Measurements from ENCODE around the gene MTRF1. TPM values are rescaled to one million over a fixed set of nuclear protein-coding genes. Genes with fewer than 3 reads are reported as not detected.

MTRF1 gene
- total RNA-seq (2014; rRNA removed; shearing (Covaris generic)) = 12.6 and 13.9 TPM in 2 replicates

GRCh38 chr13:41263261-41263971 lies at the start of gene MTRF1:
Gene MTRF1, minus strand, starts transcription at chr13:41263576. Its CDS starts 2,669 bp downstream, at chr13:41260907.
- peak; percentile 78 for DNase-seq (ENCODE audit: low read depth)

- no peak for DNase-seq (ENCODE audit: low read depth)
Measured at GRCh38 chr13:41313117-41313516, 49.7 kb upstream of the MTRF1 start.

- DNase-seq (ENCODE audit: low read depth) = peak; percentile 48
Measured at GRCh38 chr13:41312176-41312500, 48.8 kb upstream of the MTRF1 start.

GRCh38 chr13:41311406-41312175 lies 48.2 kb upstream of the MTRF1 start:
- DNase-seq (ENCODE audit: low read depth) = peak; percentile 32

GRCh38 chr13:41310963-41311405 lies 47.6 kb upstream of the MTRF1 start, which contains the start of gene NAA16:
Gene NAA16, plus strand, starts transcription at chr13:41311267. Its CDS starts 262 bp downstream, at chr13:41311529.
- DNase-seq (ENCODE audit: low read depth) = peak; percentile 92

- no peak for DNase-seq (ENCODE audit: low read depth)
Measured at GRCh38 chr13:41307884-41308640, 44.7 kb upstream of the MTRF1 start.

- DNase-seq (ENCODE audit: low read depth) = no peak
Measured at GRCh38 chr13:41306271-41307145, 43.1 kb upstream of the MTRF1 start.

GRCh38 chr13:41304551-41304950 lies 41.2 kb upstream of the MTRF1 start:
- no peak for DNase-seq (ENCODE audit: low read depth)

GRCh38 chr13:41302743-41303142 lies 39.4 kb upstream of the MTRF1 start:
- no peak for DNase-seq (ENCODE audit: low read depth)

GRCh38 chr13:41299316-41300094 lies 36.1 kb upstream of the MTRF1 start:
- no peak for DNase-seq (ENCODE audit: low read depth)

- DNase-seq (ENCODE audit: low read depth) = no peak
Measured at GRCh38 chr13:41296879-41297646, 33.7 kb upstream of the MTRF1 start.

- no peak for DNase-seq (ENCODE audit: low read depth)
Measured at GRCh38 chr13:41295973-41296372, 32.6 kb upstream of the MTRF1 start.

- no peak for DNase-seq (ENCODE audit: low read depth)
Measured at GRCh38 chr13:41294914-41295313, 31.5 kb upstream of the MTRF1 start.

- DNase-seq (ENCODE audit: low read depth) = no peak
Measured at GRCh38 chr13:41293272-41293671, 29.9 kb upstream of the MTRF1 start.

GRCh38 chr13:41291246-41291645 lies 27.9 kb upstream of the MTRF1 start:
- DNase-seq (ENCODE audit: low read depth) = no peak

GRCh38 chr13:41289463-41289881 lies 26.1 kb upstream of the MTRF1 start:
- no peak for DNase-seq (ENCODE audit: low read depth)

- DNase-seq (ENCODE audit: low read depth) = no peak
Measured at GRCh38 chr13:41286370-41286769, 23.0 kb upstream of the MTRF1 start.

GRCh38 chr13:41284512-41285288 lies 21.3 kb upstream of the MTRF1 start:
- DNase-seq (ENCODE audit: low read depth) = peak; percentile 54

- DNase-seq (ENCODE audit: low read depth) = peak; percentile 7
Measured at GRCh38 chr13:41282129-41282571, 18.8 kb upstream of the MTRF1 start.

All from RPMI7951 (cell line).